Left colon (tissue), 2 donors: ENCODE data around the gene EIF4G1. TPM values are rescaled to one million over a fixed set of nuclear protein-coding genes. Genes with fewer than 3 reads are reported as not detected.
A peak's percentile ranks its signal among the peaks of the same experiment; 100 is the strongest.

Experiments
- ATAC-seq: fragments of 200-7000 bp; cut with Tn5 transposase; one replicate; pipeline ENCODE4 v1.9.1; 2020; ENCODE audit warnings: mild to moderate bottlenecking, moderate library complexity
- DNase-seq, 2 donors: peaks; one replicate each; pipeline ENCODE4 v3.0.0-alpha.2; 2020
- intact Hi-C, 2 donors: fragments of 100-400 bp; cut with DNase I in 1 of 2; cut with micrococcal nuclease in 1 of 2; formaldehyde crosslinking; loops; one replicate each; pipeline versions ENCODE4 v1.11.2 to v1.14.0; 2022; cut with DNase I, micrococcal nuclease
- total RNA-seq, 2 donors: library from RNA; stranded (reverse); fragmentation: NEBNext Ultra II Directional; extraction: Animal tissue kit (Norgen Biotek cat#: 25700); gene quantifications; one replicate each; pipeline ENCODE4 v1.2.1, GENCODE V29; 2021
- donor health status: DM: no; HTN: no; CAD: no.
- donor health status: DM: yes; HTN: yes; CAD: no.

The EIF4G1 gene
- total RNA-seq, 2 donors from 2014 or later, result 245 to 322 TPM

DNA sequence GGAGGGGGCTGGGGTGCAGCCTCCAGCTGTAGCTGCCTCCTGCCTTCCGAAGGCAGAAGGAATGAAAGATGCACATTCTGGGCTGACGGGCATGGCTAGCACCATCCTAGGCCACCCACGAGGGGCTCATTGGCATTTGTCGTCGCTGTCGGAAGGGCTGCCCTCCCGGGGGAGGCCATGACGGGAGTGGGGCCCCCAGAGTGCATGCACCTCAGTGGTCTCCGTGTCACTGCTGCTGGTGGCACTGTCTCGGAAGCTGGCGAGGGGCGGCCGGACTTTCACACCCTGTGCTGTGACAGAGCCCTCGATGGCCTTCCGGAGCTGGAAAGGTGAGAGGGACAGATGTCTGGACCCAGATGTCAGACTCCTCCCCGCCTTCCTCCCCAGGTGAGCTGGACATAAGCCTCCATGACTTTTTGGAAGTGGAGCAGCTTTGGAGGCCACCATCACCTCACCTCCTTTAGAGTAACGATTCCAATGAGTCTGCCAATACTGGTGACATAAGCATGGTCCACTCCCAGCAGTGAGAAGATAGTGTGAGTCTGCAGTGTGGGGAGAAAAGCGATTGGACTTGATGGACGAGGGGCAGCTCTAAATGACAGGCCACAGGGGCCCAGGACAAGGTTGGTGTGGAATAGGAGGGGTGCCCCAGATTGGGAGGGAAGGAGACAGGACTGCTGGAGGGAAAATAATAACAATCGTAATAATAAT is 32.2 kb downstream of the EIF4G1 start:
- intact Hi-C loops, result no loop called here
- no peak for ATAC-seq
- no peak for DNase-seq

DNA sequence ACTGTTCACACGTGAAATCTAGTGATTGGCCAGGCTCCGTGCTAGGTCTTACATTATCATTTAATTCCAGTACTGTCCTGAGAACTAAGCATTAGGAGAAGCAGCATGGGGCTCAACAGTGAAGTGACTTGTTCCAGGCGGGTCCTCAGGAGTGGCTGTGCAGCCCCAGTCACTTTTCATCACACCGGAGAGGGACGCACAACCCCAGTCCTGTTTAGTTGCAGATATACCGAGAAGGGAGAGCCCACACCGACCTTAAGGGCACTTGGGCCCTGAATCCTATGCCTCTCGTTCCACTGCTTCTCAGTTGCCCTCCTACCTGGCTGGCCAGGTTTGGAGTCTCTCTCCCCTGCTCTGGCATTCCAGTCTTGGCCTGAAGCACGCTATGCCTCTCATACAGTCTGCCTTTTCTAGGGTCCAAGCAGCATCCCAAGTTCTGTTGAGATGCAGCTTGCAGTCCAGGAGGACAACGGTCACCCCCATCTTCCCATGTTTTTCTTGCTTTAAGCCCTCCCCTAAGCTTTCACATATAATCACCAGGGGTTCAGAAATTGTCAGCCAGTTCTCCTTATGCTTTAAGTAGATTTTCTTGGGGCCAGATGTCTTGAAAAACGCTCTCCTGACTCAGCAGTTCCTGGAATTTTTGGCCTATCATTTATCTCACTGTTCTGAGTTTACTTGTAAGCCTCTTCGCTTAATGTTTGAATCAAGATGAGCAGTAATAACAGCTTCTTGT is 33.1 kb downstream of the EIF4G1 start:
- intact Hi-C loops, result no loop called here
- ATAC-seq, result no peak
- no peak for DNase-seq

DNA sequence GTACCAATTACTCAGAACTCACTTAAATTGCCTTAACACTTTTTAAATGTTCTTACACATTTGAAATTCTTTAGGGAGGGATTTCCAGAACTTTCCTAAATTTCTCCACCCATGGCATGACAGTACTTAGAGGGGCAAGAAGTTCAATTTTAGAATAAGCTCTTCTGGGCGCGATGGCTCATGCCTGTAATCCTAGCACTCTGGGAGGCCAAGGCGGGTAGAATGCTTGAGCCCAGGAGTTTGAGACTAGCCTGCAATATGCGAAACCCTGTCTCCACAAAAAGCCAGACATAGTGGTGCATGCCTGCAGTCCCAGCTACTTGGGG is 33.6 kb downstream of the EIF4G1 start:
- ATAC-seq (no peak), DNase-seq (no peak)
- intact Hi-C loops, result no loop called here

DNA sequence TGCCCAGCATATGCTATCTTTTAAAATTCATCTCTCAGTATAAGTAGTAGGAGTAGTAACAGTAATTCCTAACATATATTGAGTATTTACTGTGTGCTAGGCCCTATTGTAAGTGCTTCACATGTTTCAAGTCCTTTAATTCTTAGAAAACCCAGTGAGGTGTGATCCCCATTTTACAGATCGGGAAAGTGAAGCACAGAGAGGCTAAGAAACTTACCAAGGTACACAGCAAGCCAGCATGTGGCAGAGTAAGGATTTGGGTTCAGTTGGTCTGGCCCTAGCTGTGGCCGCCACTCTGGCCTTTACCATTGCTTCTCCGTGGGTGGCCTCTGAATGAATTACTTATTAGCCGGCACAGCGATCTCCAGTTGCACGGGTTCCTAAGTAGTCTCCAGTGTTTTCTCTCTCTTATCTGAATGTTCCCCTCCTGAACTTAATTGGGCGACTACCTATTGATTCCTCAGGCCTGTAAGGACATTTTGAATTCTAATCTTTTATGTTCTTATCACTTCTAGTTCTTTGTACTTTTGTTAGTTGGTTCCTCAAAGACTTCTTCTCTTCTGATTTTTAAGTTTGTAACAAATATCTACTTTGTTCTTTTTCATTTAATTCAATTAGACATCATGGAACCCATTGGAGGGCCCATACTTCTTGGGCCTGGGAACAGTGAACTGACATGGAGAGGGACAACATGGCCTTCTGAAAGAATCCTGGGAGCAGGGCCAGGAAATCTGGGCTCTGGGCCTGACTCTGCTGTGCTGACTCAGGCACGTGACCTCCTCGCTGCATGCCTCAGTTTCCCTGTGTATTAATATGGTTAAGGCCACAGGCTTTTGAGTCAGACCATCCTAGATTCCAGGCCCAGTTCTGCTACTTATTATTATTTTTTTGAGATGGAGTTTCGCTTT is 35.4 kb downstream of the EIF4G1 start:
- DNase-seq, result no peak
- intact Hi-C loops, result no loop called here
- no peak for ATAC-seq

DNA sequence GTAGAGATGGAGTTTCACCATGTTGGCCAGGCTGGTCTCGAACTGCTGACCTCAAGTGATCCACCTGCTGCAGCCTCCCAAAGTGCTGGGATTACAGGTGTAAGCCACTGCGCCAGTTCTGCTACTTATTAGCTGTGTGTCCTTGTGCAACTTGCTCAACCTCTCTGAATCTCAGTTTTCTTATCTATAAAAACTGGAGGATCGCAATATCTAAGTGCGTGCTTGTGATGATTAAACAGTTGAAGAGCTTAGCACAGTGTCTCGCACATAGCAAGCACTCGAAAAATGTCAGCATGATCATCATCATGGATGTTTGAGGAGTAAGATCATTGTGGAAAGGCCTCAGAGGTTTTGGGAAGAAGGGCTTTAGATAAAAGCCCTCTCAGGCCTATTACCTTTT is 36.2 kb downstream of the EIF4G1 start:
- no peak for ATAC-seq
- DNase-seq, result no peak
- intact Hi-C loops, result no loop called here

DNA sequence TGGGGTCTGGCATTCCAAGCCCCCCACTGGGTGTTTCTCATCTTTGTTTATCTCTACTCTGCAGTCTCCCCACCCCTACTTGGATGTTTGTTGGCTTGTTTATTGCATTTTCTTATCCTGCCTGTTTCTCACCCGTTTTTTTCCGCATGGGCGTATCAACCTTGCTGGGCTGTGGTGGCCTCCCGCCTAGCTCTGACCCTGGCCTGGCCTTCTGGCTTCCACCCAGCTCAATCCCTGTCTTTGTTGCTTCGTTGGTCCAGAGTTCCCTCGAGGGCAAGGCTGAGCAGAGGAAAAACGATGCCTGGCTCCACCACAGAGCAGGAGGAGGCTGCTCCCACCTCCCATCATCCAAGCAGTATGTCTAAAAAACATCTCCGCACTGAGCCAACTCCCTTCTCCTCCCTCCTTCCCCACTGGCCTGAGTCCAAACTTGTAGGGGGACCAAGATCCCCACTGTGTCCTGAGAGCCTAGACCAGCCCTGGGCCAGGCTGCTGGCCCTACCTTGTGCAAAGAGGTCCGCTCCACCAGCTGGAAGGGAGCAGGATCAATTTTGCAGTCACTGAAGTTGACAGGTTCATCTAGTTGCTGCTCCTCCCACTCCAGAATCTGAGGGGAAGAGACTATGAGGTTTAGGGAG is 37.2 kb downstream of the EIF4G1 start:
- intact Hi-C loops, result no loop called here

DNA sequence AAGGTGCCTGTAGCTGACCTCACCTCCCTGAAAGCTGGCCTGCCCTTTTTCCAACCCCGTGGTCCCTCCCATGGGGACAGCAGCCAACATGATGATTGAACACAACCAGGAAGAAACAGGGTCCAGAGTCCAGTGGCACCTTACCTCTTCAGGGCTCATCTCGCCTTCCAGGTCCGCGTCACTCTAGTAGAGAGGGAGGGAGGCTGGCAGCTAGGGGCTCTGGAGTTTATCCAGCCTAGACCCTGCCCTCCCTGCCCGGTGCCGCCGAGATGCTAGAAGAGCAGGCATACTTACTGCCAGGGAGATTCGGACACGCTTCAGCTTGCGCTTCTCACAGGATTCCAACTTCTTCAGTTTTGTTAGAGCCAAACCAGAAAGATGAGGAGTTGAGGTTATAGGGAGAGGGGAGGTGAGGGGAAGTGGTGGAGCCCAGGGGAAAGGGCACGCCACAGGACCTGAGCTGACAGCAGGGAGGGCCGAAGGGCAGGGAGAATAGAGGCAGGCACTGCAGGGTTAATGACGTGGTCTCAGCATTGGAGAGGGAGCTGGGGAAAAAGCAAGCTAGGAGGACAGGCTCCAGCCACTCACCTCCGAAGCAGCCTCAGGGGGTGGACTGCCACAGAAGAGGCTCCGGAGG is 37.9 kb downstream of the EIF4G1 start:
- ATAC-seq, result peak; percentile 90
- DNase-seq, result peak; percentile 87 to 93
- intact Hi-C loops, result no loop called here

More for the DNA sequence above, 37.2 kb downstream of the EIF4G1 start:
- DNase-seq (no peak), ATAC-seq (peak; percentile 12)

DNA sequence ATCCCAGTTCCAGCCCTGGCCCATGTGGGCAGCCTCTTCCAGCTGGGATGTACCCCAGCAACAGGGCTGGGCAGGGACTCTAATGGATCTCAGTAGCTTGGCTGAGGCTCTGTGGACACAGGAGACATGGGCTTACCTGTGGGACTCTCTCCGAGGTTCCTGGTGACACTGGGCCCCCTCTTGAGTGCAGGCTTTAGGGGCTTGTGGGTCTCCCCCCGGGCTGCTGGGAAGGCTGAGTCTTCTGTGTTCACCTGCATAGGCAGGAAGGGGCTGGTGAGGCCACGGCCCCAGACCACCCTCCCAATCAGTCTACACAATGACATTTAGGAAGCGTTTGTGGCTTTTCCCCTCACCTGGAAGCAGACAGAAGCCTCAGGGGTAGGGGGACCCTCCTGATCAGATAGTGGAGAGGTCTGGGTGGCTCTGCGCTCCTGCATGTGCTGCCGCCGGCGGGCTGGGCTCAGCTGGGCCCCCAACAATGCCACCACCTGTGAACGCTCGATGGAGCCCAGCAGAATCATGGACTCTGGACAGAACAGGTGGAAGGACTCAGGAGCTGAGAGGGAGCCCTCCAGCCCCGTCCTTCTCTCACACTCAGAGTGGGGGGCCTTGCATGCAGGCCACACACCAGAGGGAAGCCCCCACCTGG is 38.6 kb downstream of the EIF4G1 start:
- DNase-seq (no peak), ATAC-seq (peak; percentile 2)
- intact Hi-C loops, result no loop called here

DNA sequence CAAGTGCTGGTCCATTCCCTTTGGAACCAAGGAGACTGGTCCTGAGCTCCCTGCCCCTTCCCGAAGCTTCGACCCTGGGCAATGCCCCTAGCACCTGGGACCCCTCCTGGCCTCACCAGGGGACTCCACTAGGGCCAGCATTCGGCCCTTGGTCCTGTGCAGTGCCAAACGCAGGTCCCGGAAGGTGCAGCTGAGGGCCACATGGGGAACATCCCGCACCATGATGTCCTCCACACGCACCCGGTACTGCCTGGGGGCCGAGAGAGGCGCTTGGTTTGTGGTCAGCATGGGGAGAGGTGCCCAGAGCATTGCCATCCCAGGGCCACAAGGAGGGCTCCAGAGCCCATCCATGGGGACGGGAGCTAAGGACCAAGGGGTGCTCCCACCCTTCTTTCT is 39.1 kb downstream of the EIF4G1 start:
- ATAC-seq (no peak), DNase-seq (no peak)
- intact Hi-C loops, result no loop called here

DNA sequence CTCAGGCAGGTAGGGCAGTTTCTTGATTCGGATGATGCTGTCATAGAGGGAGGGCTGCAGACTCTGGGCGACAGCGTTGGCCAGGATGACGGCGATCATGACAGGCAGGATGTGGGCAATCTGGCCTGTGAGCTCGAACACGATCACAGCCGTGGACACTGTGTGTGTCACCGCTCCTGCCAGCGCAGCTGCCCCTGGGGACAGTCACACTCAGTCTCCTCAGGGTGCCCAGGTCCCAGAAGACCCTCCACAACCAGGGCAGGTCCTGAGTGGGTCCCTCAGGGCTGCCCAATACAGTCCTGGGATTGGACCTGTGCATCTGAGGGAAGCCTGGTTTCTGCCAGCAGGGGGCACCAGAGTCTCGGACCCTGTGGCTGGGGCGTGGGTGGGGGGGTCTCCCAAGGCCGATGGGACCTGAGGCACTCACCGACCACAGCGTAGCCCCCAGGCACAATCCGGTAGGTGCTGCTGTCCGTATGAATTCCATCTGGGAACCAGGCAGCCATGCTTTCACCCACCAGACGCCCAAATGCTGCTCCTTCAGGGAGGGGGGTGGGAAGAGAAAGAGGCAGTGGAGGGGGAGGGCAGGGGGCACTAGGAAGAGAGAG is 39.8 kb downstream of the EIF4G1 start:
- DNase-seq (peak in 1 of 2 donors; percentile 80), ATAC-seq (peak; percentile 18)
- intact Hi-C loops, result no loop called here

DNA sequence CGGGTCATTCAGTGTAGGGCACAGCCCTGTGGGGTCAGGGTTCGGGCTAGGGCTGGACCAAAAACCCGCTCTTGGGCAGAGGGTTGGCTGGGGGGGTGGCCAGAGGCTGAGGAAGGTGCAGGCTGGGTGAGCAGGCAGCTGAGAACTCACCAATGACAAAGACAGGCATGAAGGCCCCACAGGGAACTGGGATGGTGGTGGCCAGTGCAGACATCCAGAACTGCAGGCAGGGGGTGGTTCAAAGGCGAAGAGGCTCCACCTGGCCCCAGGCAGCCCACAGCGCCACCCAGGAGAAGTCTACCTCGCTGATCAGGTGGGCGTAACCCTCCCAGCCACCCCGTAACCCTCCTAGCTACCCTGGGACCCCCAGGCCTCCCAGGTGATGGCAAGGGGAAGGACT is 40.3 kb downstream of the EIF4G1 start:
- ATAC-seq, result no peak
- DNase-seq, result no peak
- intact Hi-C loops, result no loop called here

DNA sequence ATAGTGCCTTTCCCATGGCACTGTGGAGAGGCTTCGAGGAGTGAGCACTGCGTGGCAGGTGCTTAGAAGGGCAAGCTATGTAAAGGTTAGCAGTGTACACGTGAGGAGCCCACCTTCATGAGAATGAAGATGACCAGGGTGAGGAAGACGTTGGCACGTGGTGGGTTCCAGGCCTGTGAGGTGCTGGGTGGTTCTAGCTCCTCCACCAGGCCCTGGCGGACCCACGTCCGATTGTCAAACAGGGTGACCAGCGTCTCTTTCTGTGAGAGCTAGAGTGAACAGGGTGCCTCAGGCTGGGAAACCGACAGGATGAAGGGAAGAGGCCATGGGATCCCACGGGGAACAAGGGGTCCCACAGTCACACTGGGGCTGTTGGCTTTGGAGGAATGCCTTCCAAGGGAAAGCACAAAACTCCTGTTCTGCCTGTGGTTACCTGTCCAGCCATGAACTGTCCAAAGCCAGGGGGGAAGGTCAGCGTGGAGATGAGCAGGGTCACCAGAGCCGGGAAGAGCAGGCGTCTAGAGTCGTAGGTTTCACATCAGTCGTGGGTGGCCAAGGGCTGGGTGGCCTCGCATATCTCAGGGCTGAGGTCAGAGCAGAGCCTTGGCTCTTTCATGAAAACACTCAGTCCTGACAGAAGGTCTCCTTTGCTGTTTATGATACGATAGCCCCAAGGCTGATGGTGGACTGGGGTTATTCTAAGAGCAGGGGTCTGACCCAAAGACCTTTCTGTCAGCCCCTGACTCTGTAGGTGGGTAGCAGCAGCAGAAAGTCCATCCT is 41.0 kb downstream of the EIF4G1 start:
- DNase-seq (no peak), ATAC-seq (no peak)
- intact Hi-C loops, result no loop called here

DNA sequence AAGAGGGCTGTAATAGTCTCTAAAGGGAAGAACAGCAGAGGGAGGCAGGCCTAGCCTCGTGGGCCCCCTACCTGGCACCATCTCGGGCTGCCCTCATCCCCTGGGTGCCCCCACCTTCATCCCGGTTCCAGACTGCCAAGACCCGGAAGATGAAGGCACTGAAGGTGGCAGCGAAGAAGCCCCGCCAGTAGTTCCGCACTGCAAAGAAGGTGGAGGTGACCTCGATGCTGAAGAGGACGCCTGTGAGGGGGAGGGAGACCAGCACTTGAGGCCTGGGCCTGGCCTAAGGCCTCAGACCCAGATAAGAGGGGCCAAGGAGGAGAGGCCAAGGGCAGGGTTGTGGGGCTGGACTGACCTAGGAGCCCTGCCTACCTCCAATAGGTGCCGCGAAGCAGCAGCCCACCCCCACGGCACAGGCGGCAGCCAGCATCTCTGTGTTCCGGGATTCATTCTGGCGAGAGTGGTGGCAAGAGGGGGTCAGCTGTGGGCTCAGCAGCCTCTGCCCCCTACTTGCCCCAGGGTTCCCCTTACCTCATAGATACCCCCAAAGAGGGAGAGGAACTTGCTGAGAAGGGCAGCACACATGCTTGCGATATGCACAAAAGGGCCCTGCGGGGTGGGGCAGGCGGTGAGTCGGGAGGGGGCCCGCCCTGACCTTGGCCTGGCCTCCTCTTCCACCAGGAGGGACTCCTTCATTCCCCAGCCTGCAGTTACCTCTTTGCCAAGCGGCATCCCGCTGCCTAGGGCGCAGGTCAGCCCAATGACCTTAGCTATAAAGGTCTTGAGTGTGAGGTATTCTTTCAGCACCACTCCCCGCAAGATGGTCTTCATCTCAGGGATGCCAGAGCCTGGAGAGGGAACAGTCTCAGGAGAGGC is 43.1 kb downstream of the EIF4G1 start:
- DNase-seq (no peak), ATAC-seq (no peak)
- intact Hi-C loops, result no loop called here

DNA sequence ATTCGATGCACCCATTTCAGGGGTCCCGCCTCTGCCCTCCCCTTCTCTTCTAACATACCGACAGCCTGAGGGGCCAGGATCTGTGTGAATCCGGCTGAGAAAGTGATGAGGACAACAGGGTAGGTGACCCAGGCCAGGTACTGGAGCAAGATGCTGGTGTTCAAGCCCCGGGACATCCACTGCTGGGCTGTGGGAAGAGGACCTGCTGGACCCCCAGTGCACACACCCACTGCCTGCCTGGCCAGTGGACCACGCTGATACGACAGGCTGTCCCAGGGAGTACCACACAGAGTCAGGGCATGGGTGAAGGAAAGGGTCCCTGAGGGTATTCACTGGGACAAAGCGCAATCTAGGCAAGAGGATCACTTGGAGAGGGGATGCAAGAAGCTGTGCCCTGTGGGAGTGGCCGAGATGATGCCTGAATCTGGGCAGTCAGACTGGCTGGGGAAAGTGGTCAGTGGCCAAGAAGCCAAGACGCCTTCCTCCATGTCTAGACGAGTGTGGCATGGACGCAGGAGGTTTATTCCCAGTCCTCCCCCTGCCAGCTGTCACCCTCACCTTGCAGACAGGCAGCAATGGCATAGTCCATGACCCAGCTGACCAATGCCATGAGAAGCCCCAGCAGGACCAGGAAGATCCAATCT is 43.8 kb downstream of the EIF4G1 start:
- no peak for DNase-seq
- intact Hi-C loops, result no loop called here
- ATAC-seq, result no peak

DNA sequence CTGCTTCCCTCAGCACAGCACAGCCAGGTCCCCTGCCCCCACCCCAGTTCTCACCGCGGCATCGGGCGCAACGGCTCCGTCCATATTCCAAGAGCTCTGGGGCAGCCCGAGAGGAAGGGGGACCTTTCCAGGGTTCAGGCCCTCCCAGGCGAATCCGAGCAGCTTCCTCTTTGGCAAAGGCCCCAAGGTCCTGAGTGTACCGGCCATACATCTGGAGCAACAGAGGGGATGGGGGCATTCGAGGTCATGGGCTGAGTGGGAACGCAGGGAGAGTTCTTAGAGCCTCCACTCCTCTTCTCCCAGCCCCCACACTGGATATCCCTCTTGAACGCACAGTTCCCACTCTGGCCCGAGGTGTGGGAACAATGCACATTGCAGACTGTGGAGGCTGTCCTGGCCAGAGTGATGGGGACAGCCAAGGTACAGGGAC is 44.5 kb downstream of the EIF4G1 start:
- DNase-seq (no peak), ATAC-seq (no peak)
- intact Hi-C loops, result no loop called here

DNA sequence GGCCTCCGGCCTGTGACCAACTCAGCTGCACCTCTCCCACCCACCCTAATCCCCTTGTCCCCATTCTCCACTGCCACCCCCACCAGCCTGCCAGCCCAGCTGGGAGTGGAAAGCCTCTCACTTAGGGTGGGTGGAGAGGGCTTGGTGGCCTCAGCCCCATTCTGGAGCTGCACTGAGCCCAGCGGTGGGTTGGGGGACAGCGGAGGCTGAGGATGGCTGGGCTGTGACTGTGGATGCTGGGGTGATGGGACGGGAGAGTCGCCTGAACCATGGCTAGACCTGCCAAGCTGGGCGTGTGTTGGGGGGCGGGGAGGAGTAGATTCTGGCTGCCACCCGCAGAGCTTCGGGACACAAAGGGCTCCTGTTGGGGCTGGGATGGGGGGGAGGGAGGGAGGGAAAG is 45.2 kb downstream of the EIF4G1 start:
- DNase-seq (no peak), ATAC-seq (no peak)
- intact Hi-C loops, result no loop called here
